ENCODE data around the gene HOXA3. TPM values are rescaled to one million over a fixed set of nuclear protein-coding genes. Genes with fewer than 3 reads are reported as not detected.

HOXA3 gene
- total RNA-seq, 1 donor from 2014 or later, result 6.0 TPM

GRCh38 chr7:27082171-27082570 is 70.2 kb downstream of the HOXA3 start:
- no peak for DNase-seq

GRCh38 chr7:27080844-27081436 is 71.4 kb downstream of the HOXA3 start:
- no peak for DNase-seq

GRCh38 chr7:27079234-27079975 is 73.0 kb downstream of the HOXA3 start:
- DNase-seq, result no peak

GRCh38 chr7:27078616-27079233 is 73.7 kb downstream of the HOXA3 start:
- DNase-seq, result no peak

- no peak for DNase-seq
These were observed 79.3 kb downstream of the HOXA3 start for GRCh38 chr7:27073076-27073475.

GRCh38 chr7:27071622-27072390 is 80.6 kb downstream of the HOXA3 start:
- DNase-seq, result no peak

- DNase-seq, result no peak
These were observed 84.1 kb downstream of the HOXA3 start for GRCh38 chr7:27068259-27068658.

- DNase-seq, result peak; percentile 40
These were observed 86.2 kb downstream of the HOXA3 start for GRCh38 chr7:27066148-27066547.

GRCh38 chr7:27065709-27066108 is 86.7 kb downstream of the HOXA3 start:
- DNase-seq, result no peak

- DNase-seq, result no peak
These were observed 87.7 kb downstream of the HOXA3 start for GRCh38 chr7:27064661-27065060.

GRCh38 chr7:27064159-27064558 is 88.2 kb downstream of the HOXA3 start:
- peak; percentile 9 for DNase-seq

- DNase-seq, result no peak
These were observed 89.4 kb downstream of the HOXA3 start for GRCh38 chr7:27062946-27063345.

Other genes with a start within 250 kb of the HOXA3 start
- gene HOXA1, start 56.6 kb downstream of the HOXA3 start, total RNA-seq, result 0.68 and 0.84 TPM in 2 replicates
- 0.33 and 0.34 TPM in 2 replicates for gene HOXA2, start 49.9 kb downstream of the HOXA3 start, total RNA-seq
- gene HOXA4, start 21.8 kb downstream of the HOXA3 start, total RNA-seq, result 0.34 and 0.65 TPM in 2 replicates
- gene HOXA5, start 8.9 kb downstream of the HOXA3 start, total RNA-seq, result 5.6 and 6.1 TPM in 2 replicates
- 2.9 and 8.6 TPM in 2 replicates for gene HOXA6, start 4.8 kb downstream of the HOXA3 start, total RNA-seq
- gene HOXA7, start 4.1 kb upstream of the HOXA3 start, total RNA-seq, result 1.4 and 2.9 TPM in 2 replicates
- 9.0 and 11.8 TPM in 2 replicates for gene HOXA9, start 13.0 kb upstream of the HOXA3 start, total RNA-seq
- 3.7 and 4.4 TPM in 2 replicates for gene HOXA10, start 21.7 kb upstream of the HOXA3 start, total RNA-seq
- gene HOXA11, start 32.6 kb upstream of the HOXA3 start, total RNA-seq, result under 0.01 and 0.70 TPM in 2 replicates
- gene HOXA13, start 47.5 kb upstream of the HOXA3 start, total RNA-seq, result under 0.01 TPM in 1 of 2 replicates, not detected in the other
- gene EVX1, start 90.2 kb upstream of the HOXA3 start, total RNA-seq, result not detected in 2 replicates